GM18519 (cell line): ENCODE measurements around the gene FRAS1.
"Not testable (repeated sequence)": the region's sequence is repeated elsewhere in the genome, so short reads cannot be mapped to it uniquely, and the experiment has no call there.

ENCODE experiments used
- ATAC-seq: cut with Tn5 transposase; IDR thresholded peaks from one replicate; pipeline ENCODE4 v1.9.1; 2021; ENCODE audit warnings: mild to moderate bottlenecking, moderate library complexity; ENCODE audit not compliant: unreplicated experiment, low FRiP score

The FRAS1 gene

DNA sequence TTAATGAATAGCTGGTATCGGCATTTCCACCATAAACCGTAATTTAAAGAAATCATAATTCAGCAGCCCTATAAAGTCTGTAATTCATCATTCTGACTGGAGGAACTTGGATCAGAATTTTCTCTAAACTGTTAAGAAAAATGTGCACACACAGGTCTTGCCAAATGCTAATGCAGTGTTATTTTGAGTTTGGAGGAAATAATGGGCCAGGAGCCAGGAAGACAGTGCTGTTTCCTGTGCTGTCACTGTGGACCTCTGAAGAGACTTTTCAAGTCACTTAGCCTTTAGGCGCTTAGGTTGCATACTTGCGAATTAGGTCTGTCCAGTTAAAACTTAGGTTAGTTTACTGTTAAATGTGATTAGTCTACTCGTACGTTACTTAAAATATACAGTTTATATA lies 357.0 kb downstream of the FRAS1 start:
- no peak for ATAC-seq

DNA sequence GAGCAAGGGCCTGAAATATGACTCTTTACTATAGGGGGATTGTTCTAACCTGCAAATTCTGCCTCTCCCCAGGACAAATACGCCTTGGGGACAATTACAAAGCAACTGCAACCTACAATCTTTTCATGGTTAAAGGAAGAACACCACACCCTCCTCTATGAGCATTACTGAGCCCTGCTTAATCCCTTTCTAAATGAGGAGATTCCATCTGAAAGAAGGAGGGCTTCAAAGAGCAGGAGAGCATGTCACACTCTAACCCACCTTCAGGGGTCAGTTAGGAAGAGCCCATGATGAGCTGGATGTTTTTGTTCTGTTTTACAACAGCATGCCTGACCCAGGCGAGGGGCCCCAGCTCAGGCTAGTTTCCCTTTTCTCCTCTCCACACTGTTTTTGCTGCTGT lies 360.5 kb downstream of the FRAS1 start:
- ATAC-seq = no peak

DNA sequence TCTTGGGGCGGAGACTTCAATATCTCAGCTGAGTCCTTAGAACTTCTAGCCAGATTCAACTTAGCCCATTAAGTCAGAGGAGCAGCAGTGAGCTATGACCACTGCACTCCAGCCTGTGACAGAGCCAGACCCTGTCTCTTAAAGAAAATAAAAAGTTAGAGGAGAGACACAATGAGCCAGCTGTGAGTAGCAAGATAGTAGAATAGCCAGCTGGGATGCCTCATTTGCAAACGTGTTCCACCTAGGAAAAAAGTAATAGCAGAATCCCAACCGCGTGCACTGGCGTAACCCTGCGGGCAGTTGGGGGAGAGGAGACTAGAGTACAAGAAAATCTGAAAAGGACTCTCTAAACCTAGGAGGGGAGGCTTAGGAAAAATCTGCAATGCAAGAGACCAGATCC lies 361.3 kb downstream of the FRAS1 start:
- ATAC-seq = no peak

DNA sequence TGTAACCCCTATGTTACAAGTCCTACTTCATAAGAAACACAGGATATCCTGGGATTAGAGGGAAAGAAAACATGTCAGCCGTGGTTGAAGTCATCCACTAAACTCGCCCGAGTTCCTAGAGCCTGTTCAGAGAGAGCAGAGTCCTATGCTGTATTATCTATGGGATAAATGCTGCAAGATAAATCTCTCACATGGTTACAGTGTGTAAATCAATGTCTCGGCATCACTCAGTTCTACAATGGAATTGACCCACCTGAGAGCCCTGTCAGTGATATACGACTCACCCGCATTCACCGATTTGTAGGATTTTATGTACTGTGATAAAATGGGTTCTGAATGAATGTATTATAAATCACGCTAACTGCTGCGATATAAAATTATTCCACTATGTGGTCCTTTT lies 366.7 kb downstream of the FRAS1 start:
- ATAC-seq = no peak

DNA sequence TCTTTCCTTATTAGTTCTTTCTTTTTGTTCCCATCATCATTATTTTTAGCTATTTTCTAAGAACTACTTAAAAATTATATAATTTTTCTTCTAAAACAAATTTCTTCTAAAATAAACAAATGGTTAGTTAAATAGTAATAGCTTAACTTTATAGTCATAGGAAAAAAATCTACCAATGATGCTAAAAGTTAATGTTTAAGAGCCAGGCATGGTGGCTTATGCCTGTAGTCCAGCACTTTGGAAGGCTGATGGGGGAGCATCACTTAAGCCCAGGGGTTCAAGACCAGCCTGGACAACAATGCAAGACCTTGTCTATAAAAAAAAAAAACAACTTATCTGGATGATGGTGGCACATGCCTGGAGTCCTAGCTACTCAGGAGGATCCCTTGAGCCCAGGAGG lies 367.3 kb downstream of the FRAS1 start:
- ATAC-seq = no peak

DNA sequence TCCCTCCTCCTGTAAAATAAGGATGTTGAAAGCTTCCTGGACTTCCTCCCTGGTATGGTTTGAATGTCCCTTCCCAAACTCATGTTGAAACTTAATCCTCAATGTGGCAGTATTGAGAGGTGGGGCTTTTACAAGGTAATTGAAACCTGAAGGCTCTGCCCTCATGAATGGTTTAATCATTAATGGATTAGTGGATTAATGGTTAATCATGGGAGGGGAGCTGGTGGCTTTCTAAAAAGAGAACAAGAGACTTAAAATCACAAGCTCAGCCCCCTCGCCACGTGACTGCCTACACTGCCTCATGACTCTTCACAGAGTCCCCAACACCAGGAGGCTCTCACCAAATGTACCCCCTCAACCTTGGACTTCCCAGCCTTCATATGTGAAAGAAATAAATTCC lies 369.8 kb downstream of the FRAS1 start:
- ATAC-seq = no peak

DNA sequence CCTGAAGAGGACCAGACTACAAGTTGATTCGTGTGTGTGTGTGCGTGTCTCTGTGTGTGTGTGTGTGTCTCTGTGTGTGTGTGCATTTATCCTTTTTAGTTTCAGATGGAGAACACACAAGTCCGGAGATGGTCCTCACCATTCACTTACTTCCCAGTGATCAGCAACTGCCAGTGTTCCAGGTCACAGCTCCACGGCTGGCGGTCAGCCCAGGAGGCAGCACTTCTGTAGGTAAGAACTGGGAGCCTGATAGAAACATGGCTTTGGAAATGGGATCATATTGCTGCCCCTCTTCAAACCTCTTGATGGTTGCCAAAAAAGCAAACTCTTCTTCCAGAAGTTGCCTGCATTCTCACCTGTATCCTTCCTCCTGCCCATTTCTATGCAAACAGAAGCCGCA lies 371.9 kb downstream of the FRAS1 start:
- ATAC-seq = no peak

DNA sequence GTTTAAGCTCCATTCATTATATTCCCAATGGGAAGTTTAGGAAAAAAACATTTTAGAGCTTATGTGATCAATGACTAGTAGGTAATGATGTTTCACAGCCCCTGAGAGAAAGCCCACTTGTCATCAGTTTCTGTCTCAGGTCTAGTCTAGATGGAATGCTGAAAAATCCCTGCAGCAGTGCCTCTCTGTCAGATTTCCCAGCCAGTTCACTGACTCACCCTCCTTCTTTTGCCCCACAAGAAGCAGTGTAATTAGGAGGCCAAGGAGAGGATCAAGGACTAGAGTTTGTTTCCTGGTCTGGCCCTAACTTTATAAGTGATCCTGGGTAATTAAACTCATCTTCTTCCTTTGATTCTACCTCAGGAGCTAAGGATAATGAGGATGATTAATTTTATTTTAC lies 375.8 kb downstream of the FRAS1 start:
- ATAC-seq = no peak

DNA sequence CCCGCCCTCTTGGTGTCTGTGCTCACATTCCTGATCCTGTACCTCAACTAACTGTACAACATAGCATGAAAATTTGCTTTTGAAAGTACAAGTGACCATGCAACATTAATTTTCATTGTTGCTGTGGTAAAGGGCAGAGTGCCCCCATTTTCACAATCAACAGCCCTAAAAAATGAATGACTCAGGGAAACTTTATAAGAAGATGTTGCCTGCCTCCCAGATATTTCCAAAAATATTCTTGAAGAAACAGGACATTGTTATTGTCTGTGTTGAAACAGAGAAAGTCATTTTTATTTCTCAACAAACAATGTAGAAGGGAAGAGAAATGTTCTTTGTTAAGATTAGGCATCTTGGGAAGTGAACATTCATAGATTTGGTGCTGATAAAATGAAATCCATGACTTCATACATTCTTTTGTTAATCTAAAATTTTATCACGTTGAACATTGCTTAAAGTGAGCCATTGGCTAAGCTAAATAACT lies 380.5 kb downstream of the FRAS1 start:
- no peak for ATAC-seq

DNA sequence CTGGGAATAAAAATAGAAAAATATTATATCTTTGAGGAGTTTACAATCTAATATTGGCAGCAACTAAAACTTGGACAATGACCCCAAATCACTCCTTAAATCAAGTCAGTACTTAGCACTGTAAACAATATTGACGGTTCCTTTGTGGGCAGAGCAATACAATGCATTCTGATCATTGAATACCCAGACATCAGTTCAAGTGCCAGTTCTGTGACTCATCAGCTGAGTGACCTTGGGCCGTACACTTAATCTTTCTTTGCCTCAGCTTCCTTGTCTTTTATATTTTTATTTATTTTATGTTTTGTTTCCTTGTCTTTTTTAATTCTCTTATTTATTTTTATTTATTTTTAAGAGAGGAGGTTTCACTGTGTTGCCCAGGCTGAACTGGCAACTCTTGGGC lies 382.2 kb downstream of the FRAS1 start:
- no peak for ATAC-seq

DNA sequence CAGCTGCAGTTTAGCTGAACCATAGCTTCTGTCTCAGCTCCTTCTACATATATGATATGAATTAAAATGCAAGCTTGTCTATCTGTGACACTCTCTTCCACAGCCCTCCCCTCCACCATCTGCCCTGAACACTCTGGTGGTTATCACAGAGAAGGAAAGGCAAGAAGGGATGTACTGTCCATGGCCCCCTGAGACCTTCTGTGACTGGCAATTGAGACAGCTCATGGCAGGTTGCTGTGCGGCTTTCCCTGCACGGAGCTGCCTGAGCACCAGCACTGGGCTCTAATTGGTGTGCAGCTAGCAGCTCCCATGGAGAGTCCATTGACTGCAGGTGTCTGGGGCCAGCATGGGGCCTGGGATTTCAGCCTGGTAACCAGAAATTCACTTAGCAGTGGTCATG lies 384.6 kb downstream of the FRAS1 start:
- no peak for ATAC-seq

DNA sequence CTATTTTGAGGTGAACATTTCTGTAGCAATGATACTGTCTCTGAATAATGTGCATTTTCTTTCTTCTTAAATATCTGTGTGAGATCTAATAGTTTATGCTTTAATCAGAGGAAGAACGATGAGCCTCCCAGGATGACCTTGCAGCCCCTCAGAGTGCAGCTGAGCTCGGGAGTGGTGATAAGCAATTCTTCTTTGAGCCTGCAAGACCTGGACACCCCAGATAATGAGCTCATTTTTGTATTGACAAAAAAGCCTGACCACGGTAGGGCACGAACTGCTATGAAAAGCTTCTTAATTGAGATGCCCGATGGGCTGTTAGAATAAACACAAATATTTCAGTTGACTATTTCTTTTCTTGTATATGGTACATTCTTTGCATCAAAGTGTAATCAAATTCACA lies 389.5 kb downstream of the FRAS1 start:
- ATAC-seq = no peak

DNA sequence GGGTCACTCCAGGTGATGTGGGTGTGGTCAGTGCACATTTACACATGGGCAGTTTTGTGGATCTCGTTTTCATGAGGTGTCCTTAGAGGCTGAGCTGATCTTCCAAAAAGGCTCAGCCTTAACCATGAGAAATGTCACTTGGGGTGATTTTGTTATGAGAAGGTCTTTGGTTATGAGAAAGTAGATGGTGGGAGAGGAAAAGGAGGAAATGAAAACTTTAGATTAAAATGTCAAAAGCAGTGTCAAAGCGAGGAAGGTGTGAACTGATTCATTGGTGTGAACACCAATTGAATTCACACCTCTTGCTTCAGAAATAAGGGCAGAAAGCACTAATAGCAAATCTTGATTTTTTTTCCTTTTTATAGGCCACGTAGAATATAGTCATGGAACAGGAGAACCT lies 394.3 kb downstream of the FRAS1 start:
- no peak for ATAC-seq

DNA sequence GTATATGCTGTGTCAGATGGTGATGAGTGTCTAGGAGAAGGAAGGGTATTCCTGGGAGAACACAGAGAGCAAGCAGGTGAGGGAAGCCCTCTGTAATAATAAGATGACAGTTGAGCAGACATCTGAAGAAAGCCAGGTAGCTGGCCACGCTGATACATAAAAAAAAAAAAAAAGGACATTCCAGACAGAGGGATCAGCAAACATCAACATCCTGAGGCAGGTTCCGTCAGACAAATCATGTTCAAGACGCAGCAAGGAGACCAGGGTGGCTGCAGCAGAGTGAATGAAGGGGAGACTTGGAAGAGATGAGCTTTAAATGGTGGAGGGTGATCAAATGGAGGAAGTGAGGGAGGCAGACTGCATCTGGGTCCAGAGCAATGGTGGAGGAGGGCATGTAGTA lies 396.9 kb downstream of the FRAS1 start:
- ATAC-seq = no peak

DNA sequence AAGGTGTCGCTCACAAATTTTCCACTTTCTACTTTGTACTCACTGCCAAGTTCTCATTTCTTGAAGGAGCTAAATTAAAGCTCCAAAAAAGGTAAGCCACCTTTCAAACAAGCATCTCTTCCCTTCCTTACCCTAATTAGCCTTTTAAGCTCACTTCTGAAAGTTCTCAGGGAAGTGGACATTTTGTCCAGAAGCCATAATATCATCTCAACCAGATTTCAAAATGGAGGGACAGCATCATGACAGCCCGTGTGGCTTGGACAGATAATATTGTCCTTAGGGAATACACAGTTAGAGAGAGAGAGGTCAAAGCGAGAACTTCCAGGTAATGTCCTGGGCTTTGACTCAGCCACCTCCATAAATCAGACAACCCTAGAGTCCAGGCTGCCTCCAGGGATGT lies 400.6 kb downstream of the FRAS1 start:
- ATAC-seq = no peak

DNA sequence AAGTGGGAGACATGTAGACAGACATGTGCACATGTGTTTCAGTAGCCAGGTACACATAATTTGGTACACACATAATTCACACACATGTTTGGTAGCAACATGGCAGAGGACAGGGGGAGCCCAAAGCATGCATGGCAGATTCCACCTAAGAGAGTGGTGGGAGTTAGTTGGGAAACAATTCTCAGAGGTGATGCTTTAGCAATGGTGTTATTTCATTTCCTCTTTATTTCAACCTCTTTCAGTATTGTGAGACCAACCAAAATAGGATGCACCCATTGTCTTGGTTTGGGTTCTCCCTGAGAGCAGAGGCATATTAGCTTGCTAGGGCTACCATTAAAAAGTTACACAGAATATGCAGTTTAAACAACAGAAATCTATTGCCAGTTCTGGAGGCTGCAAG lies 402.2 kb downstream of the FRAS1 start:
- no peak for ATAC-seq

DNA sequence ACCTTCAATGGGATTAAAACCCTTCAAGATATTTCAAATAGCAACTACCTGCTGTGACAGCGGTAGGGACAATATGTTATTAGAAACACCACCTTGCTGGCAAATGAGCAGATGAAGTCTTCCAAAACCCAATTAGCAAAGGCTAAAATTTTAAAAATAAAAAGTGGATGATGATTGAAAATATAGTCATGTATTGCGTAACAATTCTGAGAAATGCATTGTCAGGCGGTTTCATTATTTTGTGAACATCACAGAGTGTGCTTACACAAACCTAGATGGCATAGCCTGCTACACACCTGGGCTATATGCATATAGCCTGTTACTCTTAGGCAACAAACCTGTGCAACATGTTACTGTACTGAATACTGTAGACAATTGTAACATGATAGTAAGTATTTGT lies 403.2 kb downstream of the FRAS1 start:
- ATAC-seq = no peak

DNA sequence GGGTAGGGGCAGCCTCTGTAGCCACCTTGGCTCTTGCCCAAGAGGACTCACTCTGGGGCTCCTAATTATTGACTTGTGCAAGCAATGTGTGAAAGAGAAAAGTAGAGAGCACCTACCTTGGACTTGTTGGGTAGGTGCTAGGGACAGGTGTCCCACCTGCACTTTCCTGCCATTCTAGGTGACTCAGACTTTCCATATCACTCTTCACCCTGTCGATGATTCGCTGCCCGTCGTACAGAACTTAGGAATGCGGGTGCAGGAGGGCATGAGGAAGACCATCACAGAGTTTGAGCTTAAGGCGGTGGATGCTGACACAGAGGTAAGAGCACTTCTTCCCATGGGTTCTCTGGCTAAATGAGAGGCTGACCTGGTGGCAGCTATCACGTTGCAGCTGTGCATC lies 407.1 kb downstream of the FRAS1 start:
- no peak for ATAC-seq

DNA sequence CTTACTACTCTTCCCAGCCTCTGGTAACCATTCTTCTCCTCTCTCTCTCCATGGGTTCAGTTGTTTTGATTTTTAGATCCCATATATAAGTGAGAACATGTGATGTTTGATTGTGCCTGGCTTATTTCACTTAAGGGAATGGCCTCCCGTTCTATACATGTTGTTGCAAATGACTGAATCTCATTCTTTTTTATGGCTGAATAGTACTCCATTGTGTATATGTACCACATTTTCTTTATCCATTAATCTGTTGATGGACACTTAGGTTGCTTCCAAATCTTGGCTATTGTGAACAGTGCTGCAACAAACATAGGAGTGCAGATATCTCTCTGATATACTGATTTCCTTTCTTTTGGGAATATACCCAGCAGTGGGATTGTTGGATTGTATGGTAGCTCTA lies 410.1 kb downstream of the FRAS1 start:
- not testable (repeated sequence) for ATAC-seq

DNA sequence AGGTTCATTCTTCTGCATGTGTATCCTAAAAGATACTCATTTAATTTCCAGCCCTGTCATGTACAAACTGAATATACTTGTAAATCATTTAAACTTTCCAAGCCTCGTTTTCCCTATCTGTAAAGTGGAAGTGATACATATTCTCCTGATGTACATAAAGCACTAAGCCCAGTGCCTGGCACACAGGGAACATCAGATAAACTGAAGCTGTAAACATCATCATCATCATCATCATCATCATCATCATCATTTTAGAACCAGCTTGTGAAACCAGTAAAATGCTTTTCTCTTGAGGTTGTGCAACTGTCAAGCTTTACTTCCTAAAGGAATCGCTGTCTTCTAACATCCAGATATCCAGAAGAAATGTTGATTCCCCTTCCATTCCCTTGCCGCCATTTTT lies 411.1 kb downstream of the FRAS1 start:
- no peak for ATAC-seq

DNA sequence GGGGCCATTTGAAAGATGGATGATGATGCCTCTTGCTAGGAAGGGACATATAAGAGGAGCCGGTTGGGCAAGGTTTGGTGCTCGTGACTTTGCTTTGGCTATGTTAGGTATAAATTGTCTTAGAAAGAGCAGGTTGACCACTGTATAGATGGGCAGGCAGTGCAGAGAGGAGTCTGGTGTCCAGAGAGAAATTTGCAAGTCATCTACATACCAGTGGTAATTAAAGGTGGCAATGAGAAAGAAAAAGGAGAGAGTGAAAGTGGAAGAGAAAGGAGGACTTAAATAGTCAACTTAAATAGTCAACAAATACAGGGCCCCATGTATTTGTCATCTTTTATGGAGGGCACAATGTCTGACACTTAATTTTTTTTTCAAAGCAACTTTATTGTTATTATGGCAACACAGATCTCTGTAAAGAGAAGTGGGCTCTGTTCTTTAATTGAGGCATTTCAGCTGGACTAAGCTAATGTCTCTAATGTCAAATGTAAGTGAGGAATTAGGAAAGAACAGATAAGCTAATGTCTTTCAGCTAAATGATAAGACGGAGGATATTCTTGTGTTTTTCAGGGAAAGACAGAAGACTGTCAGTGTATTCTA lies 419.1 kb downstream of the FRAS1 start:
- no peak for ATAC-seq

DNA sequence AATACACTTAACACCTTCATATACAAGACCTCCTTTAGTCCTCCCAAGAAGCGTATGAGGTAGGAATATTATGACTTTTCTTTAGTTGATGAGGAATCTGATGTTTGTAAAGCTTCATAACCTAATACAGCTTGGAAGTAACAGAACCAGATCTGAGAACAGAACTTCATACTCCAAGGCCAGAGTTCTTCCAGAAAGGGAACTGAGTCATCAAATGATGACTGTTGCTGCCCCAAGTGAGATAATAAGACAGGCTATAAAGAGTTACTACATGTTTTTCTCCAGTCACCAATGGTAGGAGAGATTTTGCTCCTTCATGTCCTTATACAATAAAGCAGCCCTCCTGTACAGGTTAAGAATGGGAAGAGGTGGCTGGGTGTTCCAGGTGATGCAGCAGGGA lies 420.2 kb downstream of the FRAS1 start:
- no peak for ATAC-seq

DNA sequence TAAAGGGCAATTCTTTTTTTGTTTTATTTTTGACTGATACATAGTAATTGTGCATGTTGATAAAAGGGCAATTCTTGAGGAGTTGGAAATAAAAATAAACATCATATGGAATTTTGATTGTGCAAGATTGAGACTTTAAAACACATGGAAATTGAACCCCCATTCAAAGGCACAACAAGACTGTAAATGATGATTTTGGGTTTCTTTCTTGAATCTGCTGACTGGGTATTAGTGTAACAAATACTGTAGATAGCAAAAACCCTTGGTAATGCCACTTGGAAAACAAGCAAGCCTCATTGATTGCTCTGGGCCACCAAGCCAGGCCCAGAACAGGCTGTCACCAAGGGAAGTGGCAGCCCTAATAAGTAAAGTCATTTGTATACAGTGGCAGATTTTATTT lies 421.4 kb downstream of the FRAS1 start:
- no peak for ATAC-seq
